SK-N-SH (cell line): ENCODE results near the gene ARPC3. TPM values are rescaled to one million over a fixed set of nuclear protein-coding genes. Genes with fewer than 3 reads are reported as not detected.

Experiments
- CTCF ChIA-PET: fragments of 300-600, 350-600 bp; formaldehyde crosslinking; extraction: SDS; loops from one replicate; lab custom pipeline; 2021; lab: Yijun Ruan, JAX
- POLR2A ChIA-PET: fragments of 350-600 bp; sonication (Branson Sonifier 250); formaldehyde crosslinking; extraction: SDS; loops from one replicate; lab custom pipeline; 2020; ENCODE audit warnings: antibody characterized with exemption, inconsistent platforms; lab: Yijun Ruan, JAX
- DNase-seq: peaks from one replicate; pipeline ENCODE4 v3.0.0; 2012
- H2AFZ ChIP-seq: fragments of 200-600 bp; sonication (generic); 2 replicates; pipeline ENCODE4 v1.8.1; 2016; ENCODE audit warnings: antibody characterized with exemption, mild to moderate bottlenecking, low read depth
- H3F3A ChIP-seq: fragments of 200-600 bp; sonication (generic); replicated peaks from 2 replicates; pipeline ENCODE3; 2016; ENCODE audit warnings: antibody characterized with exemption, mild to moderate bottlenecking; ENCODE audit not compliant: insufficient read depth
- H3K27ac ChIP-seq, 2 experiments: fragments of 200-500 bp in 1 of 2; fragments of 200-600 bp in 1 of 2; sonication (Bioruptor generic) in 1 of 2; sonication (generic), shearing (Covaris generic) in 1 of 2; 2 replicates each; pipeline versions ENCODE4 v1.5.1 to v1.6.1; 2014 to 2016; ENCODE audit warnings: low read depth in 2 of 2, inconsistent platforms in 1 of 2, low read length in 1 of 2, mild to moderate bottlenecking in 1 of 2, mixed read lengths in 1 of 2
- H3K27me3 ChIP-seq: fragments of 200-600 bp; sonication (generic), shearing (Covaris generic); 2 replicates; pipeline ENCODE4 v1.6.1; 2016; ENCODE audit warnings: mixed run types; ENCODE audit not compliant: insufficient read depth
- H3K36me3 ChIP-seq, 2 experiments: fragments of 200-500 bp in 1 of 2; fragments of 200-600 bp in 1 of 2; sonication (Bioruptor generic) in 1 of 2; sonication (generic) in 1 of 2; replicated peaks in 1 of 2; 2 replicates each; pipeline versions ENCODE3 to v1.5.1; 2014 to 2016; ENCODE audit warnings: low read length in 1 of 2, mild to moderate bottlenecking in 1 of 2; ENCODE audit not compliant: insufficient read depth in 2 of 2, control insufficient read depth in 1 of 2
- H3K4me1 ChIP-seq, 2 experiments: fragments of 200-500 bp in 1 of 2; fragments of 200-600 bp in 1 of 2; sonication (Bioruptor generic) in 1 of 2; sonication (generic), shearing (Covaris generic) in 1 of 2; 2 replicates each; pipeline versions ENCODE4 v1.5.1 to v1.6.1; 2014 to 2016; ENCODE audit warnings: low read depth in 1 of 2, low read length in 1 of 2, mixed run types in 1 of 2; ENCODE audit not compliant: insufficient read depth in 2 of 2, control insufficient read depth in 1 of 2
- H3K4me2 ChIP-seq: fragments of 200-600 bp; sonication (generic), shearing (Covaris generic); 2 replicates; pipeline ENCODE4 v1.6.1; 2017; ENCODE audit warnings: mixed run types
- H3K4me3 ChIP-seq, 2 experiments: fragments of 200-500 bp in 1 of 2; fragments of 200-600 bp in 1 of 2; sonication (Bioruptor generic) in 1 of 2; sonication (generic), shearing (Covaris generic) in 1 of 2; 2 replicates each; pipeline versions ENCODE4 v1.5.1 to v1.8.1; 2014 to 2016; ENCODE audit warnings: low read depth in 2 of 2, inconsistent platforms in 1 of 2, low read length in 1 of 2, mild to moderate bottlenecking in 1 of 2, mixed read lengths in 1 of 2, moderate library complexity in 1 of 2
- H3K79me2 ChIP-seq: fragments of 200-600 bp; sonication (generic); 2 replicates; pipeline ENCODE4 v1.8.1; 2017; ENCODE audit warnings: mild to moderate bottlenecking; ENCODE audit not compliant: insufficient read depth
- H3K9ac ChIP-seq: fragments of 200-600 bp; sonication (generic); 2 replicates; pipeline ENCODE4 v1.6.1; 2017; ENCODE audit warnings: mixed run types
- H3K9me2 ChIP-seq: fragments of 200-600 bp; sonication (generic); 2 replicates; pipeline ENCODE4 v1.6.1; 2017; ENCODE audit warnings: mixed run types
- H3K9me3 ChIP-seq: fragments of 200-600 bp; sonication (generic); 2 replicates; pipeline ENCODE4 v1.6.1; 2017; ENCODE audit warnings: mixed run types, mild to moderate bottlenecking, moderate library complexity
- H4K20me1 ChIP-seq: fragments of 200-600 bp; sonication (generic); 2 replicates; pipeline ENCODE4 v1.6.1; 2017; ENCODE audit warnings: mild to moderate bottlenecking, mixed run types; ENCODE audit not compliant: insufficient read depth
- CHD2 ChIP-seq: fragments of 150-350 bp; IDR thresholded peaks from 2 replicates; pipeline ENCODE4 v1.6.1; 2018; ENCODE audit warnings: low read length; ENCODE audit not compliant: partially characterized antibody
- EZH2phosphoT487 ChIP-seq: fragments of 200-600 bp; sonication (generic); IDR thresholded peaks from 2 replicates; pipeline ENCODE4 v1.6.1; 2017; ENCODE audit warnings: low read depth, mixed run types, mild to moderate bottlenecking, antibody characterized with exemption, moderate library complexity, borderline replicate concordance
- FOXM1 ChIP-seq: IDR thresholded peaks from 2 replicates; pipeline ENCODE4 v1.4.0; 2012; ENCODE audit warnings: low read depth, mild to moderate bottlenecking
- GATA2 ChIP-seq: sonication (generic); formaldehyde crosslinking; IDR thresholded peaks from 2 replicates; pipeline ENCODE4 v1.5.0; 2020; ENCODE audit warnings: mild to moderate bottlenecking, missing genetic modification reagents
- IRF3 ChIP-seq: fragments of 150-350 bp; IDR thresholded peaks from 2 replicates; pipeline ENCODE4 v1.6.1; 2016; ENCODE audit warnings: mild to moderate bottlenecking, low read depth, low read length
- JUND ChIP-seq: IDR thresholded peaks from 2 replicates; pipeline ENCODE4 v1.4.0; 2012
- MXI1 ChIP-seq: IDR thresholded peaks from 2 replicates; pipeline ENCODE4 v1.6.1; 2012; ENCODE audit warnings: mild to moderate bottlenecking, low read depth, low read length, improper control_type of control experiment
- NFIC ChIP-seq: IDR thresholded peaks from 2 replicates; pipeline ENCODE4 v1.4.0; 2012; ENCODE audit warnings: borderline replicate concordance
- NRF1 ChIP-seq: IDR thresholded peaks from 2 replicates; pipeline ENCODE4 v1.6.1; 2012; ENCODE audit warnings: low read depth, mild to moderate bottlenecking, low read length
- PBX3 ChIP-seq: IDR thresholded peaks from 2 replicates; pipeline ENCODE4; 2012
- POLR2AphosphoS5 ChIP-seq: IDR thresholded peaks from 2 replicates; pipeline ENCODE4 v1.6.1; 2012; ENCODE audit warnings: low read depth, low read length
- RAD21 ChIP-seq: IDR thresholded peaks from 2 replicates; pipeline ENCODE4 v1.6.1; 2012; ENCODE audit warnings: mild to moderate bottlenecking, low read length
- RCOR1 ChIP-seq: fragments of 150-350 bp; IDR thresholded peaks from 2 replicates; pipeline ENCODE4 v1.6.1; 2017; ENCODE audit warnings: antibody characterized with exemption, low read length
- RXRA ChIP-seq: IDR thresholded peaks from 2 replicates; pipeline ENCODE4 v1.4.0; 2012; ENCODE audit warnings: low read depth, mild to moderate bottlenecking, borderline replicate concordance
- SMC3 ChIP-seq: IDR thresholded peaks from 2 replicates; pipeline ENCODE4 v1.6.1; 2012; ENCODE audit warnings: low read depth, low read length, improper control_type of control experiment
- TCF12 ChIP-seq: IDR thresholded peaks from 2 replicates; pipeline ENCODE4 v1.4.0; 2012
- TEAD4 ChIP-seq: IDR thresholded peaks from 2 replicates; pipeline ENCODE4 v1.4.0; 2012; ENCODE audit warnings: mild to moderate bottlenecking, borderline replicate concordance; ENCODE audit not compliant: insufficient read depth
- USF1 ChIP-seq: IDR thresholded peaks from 2 replicates; pipeline ENCODE4 v1.4.0; 2012; ENCODE audit warnings: low read depth, borderline replicate concordance
- YY1 ChIP-seq: IDR thresholded peaks from 2 replicates; pipeline ENCODE4 v1.4.0; 2012; ENCODE audit warnings: low read depth, mild to moderate bottlenecking
- ZBTB33 ChIP-seq: IDR thresholded peaks from 2 replicates; pipeline ENCODE4 v1.4.0; 2012; ENCODE audit warnings: low read depth, borderline replicate concordance
- WGBS: methylation state at CpG from one replicate; pipeline ENCODE4 v1.1.6; 2017; ENCODE audit warnings: low lambda C conversion rate; 5-methylcytosine and 5-hydroxymethylcytosine counted together
- polyA plus RNA-seq, 3 experiments: library from polyadenylated mRNA; depleted of rRNA; stranded (reverse); fragments of >200 nt; gene quantifications; 2 replicates each; pipeline ENCODE4 v1.2.3, GENCODE V29; 2012
- TF ChIP-seq, protein P1 (sequence below): fragments of 150-350 bp; IDR thresholded peaks from 2 replicates; pipeline ENCODE4 v1.6.1; 2017; ENCODE audit warnings: antibody characterized with exemption, low read length, low read depth, borderline replicate concordance

Gene ARPC3
- polyA plus RNA-seq, 1 of the 3 experiments (the other 2 are of a cell fraction) = 50.5 TPM

DNA sequence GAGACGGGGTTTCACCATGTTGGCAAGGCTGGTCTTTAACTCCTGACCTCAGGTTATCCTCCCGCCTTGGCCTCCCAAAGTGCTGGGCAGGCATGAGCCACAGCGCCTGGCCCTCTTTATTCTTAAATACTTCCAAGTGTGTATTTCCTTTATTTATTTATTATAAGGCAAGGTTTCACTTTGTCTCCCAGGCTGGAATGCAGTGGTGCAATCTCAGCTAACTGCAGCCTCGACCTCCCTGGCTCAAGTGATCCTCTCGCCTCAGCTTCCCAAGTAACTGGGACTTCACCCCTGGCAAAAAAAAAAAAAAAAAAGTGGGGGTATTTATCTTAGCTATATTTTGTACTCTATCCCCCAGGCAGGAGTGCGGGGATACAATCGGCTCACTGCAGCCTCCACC, 25.3 kb upstream of the ARPC3 start:
- H2AFZ ChIP-seq = no peak overlapping the region
- H3K4me3 ChIP-seq = no peak overlapping the region
- H3K9me3 ChIP-seq = no peaks in the 10 kb centered on the region
- peaks cover 25% of the 10 kb centered on the region; the same call in 1 of the 2 replicates for H3K79me2 ChIP-seq
- H3K36me3 ChIP-seq = peaks cover 5 to 15% of the 10 kb centered on the region in 2 experiments
- 96% methylated on average over 7 of the region's 7 CpGs for WGBS
- CTCF ChIA-PET = interaction anchor here (1.2 kb wide), 1 partner anchor 25 kb away, joined by 3 read pairs; the partner anchor contains the start of gene ARPC3
- TF ChIP-seq SMC3 (no peak), TEAD4 (no peak), FOXM1 (no peak), EZH2phosphoT487 (no peak), NRF1 (no peak), TCF12 (no peak), IRF3 (no peak), PBX3 (no peak)
- TF ChIP-seq, all 33 proteins: peak for 0
- Histone ChIP-seq H3K27ac (no peak overlapping the region), H3K27me3 (no peaks in the 10 kb centered on the region), H3K4me2 (no peak overlapping the region), H3K9me2 (no peaks in the 10 kb centered on the region), H3K9ac (no peak overlapping the region), H3F3A (peaks cover 8% of the 10 kb centered on the region), H4K20me1 (no peaks in the 10 kb centered on the region), H3K4me1 (no peaks in the 10 kb centered on the region)
- DNase-seq = no peak
- POLR2A ChIA-PET = interaction anchor here (1.0 kb wide), 1 partner anchor 195 kb away, joined by 3 read pairs; no protein-coding TSS in a partner anchor

- no peaks in the 10 kb centered on the region for H3K9me3 ChIP-seq
- peak within 1 kb of the TSS; percentile 92 to 94 for H3K27ac ChIP-seq
- ChIA-PET POLR2A (interaction anchor here (0.6 to 2.0 kb wide), 7 partner anchors 10 to 629 kb away, joined by 3 to 26 read pairs (median 6); partner anchors contain the start of genes ARPC3 and TCTN1), CTCF (interaction anchor here (0.6 to 7.1 kb wide), 44 partner anchors 10 to 854 kb away, joined by 3 to 84 read pairs (median 4); partner anchors contain the start of genes ARPC3, HVCN1, RAD9B and VPS29)
- WGBS = 0% methylated on average over 49 of the region's 78 CpGs
- H2AFZ ChIP-seq = peak within 1 kb of the TSS; percentile 96
- peaks cover 8% of the 10 kb centered on the region in 2 experiments for H3K4me1 ChIP-seq
- H3K4me2 ChIP-seq = peak within 1 kb of the TSS; percentile 99
- peaks cover 0 to 13% of the 10 kb centered on the region in 2 experiments for H3K36me3 ChIP-seq
- H4K20me1 ChIP-seq = no peaks in the 10 kb centered on the region
- no peaks in the 10 kb centered on the region for H3K27me3 ChIP-seq
- DNase-seq = peak; percentile 93
- H3K79me2 ChIP-seq = peaks cover 52% of the 10 kb centered on the region
- H3K4me3 ChIP-seq = peak within 1 kb of the TSS; percentile 78 to 82
- no peaks in the 10 kb centered on the region for H3K9me2 ChIP-seq
- peaks cover 15% of the 10 kb centered on the region for H3F3A ChIP-seq
- peak within 1 kb of the TSS; percentile 92 for H3K9ac ChIP-seq
- TF ChIP-seq RXRA (no peak), FOXM1 (no peak), RAD21 (no peak), RCOR1 (peak; percentile 38; the same call in 1 of the 2 replicates), YY1 (peak; percentile 9; the same call in 1 of the 2 replicates), JUND (no peak), POLR2AphosphoS5 (peak; percentile 86), SMC3 (no peak), ZBTB33 (peak; percentile 94), GATA2 (CRISPR knock-in tag) (peak; percentile 46; the same call in 1 of the 2 replicates), NFIC (0 out of 2 replicates have a peak, but pooled peaks have one; percentile 23), CHD2 (peak; percentile 97), MXI1 (peak; percentile 96), USF1 (no peak; the same call in 1 of the 2 replicates)
- TF ChIP-seq, protein P1, sequence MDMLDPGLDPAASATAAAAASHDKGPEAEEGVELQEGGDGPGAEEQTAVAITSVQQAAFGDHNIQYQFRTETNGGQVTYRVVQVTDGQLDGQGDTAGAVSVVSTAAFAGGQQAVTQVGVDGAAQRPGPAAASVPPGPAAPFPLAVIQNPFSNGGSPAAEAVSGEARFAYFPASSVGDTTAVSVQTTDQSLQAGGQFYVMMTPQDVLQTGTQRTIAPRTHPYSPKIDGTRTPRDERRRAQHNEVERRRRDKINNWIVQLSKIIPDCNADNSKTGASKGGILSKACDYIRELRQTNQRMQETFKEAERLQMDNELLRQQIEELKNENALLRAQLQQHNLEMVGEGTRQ = no peak
Observed at GRCh38 chr12:110468214-110469048, 18.3 kb upstream of the ARPC3 start, which contains the start of the genes FAM216A and GPN3. Gene FAM216A (plus strand): TSS chr12:110468845. CDS start chr12:110468876, 31 bp downstream. Gene GPN3 (minus strand): TSS chr12:110468257. CDS start chr12:110468203, 54 bp downstream.
